Astrocyte (in vitro differentiated cells and primary cell): ENCODE data around the gene ELMO3.

Experiments
- EZH2 ChIP-seq: IDR thresholded peaks from 2 replicates; pipeline ENCODE4 v1.6.1; 2012; ENCODE audit warnings: mild to moderate bottlenecking, low read length, inconsistent platforms; ENCODE audit not compliant: insufficient read depth
- TF ChIP-seq, protein P1 (sequence below): IDR thresholded peaks from 2 replicates; pipeline ENCODE4 v1.5.1; 2011; ENCODE audit warnings: low read depth, mild to moderate bottlenecking, inconsistent platforms, low read length, moderate library complexity; ENCODE audit not compliant: insufficient read depth

DNA sequence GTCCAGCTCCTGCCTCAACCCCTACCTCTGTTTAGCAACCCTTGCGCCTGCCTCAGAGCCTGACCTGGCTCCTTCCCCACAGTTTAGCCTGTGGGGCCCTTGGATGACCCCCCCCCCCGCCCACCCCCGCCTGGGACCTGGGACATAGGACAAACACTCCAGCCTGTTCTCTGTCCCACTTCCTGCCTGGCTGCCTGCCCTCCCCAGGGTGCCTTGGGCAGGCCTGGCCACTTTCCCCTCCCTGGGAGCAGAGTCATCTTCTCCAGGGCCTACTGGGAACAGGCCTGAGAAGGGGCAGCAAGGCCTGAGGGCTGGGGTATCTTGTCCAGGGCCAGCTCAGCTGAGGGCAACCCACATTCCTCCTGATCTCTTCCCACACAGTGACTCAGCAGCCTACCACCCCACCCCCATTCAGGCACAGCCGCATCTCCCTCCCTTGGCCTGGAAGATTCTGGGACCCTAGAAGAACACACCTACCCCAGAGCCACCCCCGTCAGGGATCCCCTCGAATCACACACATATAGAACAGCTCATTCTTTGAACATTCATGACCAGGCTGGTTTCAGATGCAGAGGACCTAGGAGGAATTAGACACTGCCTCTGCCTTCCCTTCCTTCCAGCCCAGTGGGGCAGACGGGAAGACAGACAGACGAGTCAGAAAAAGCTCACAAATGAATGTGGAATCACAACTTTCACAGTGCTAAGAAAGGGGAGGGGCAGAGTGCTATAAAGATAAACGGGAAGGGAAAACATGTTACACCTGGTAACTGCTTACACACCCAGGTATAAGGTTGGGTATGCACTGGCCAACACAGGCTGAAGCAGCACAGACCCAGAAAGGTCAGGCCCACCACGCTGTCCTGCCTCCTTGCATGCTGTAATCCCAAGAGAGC lies 42.3 kb downstream of the ELMO3 start:
- TF ChIP-seq, protein P1, sequence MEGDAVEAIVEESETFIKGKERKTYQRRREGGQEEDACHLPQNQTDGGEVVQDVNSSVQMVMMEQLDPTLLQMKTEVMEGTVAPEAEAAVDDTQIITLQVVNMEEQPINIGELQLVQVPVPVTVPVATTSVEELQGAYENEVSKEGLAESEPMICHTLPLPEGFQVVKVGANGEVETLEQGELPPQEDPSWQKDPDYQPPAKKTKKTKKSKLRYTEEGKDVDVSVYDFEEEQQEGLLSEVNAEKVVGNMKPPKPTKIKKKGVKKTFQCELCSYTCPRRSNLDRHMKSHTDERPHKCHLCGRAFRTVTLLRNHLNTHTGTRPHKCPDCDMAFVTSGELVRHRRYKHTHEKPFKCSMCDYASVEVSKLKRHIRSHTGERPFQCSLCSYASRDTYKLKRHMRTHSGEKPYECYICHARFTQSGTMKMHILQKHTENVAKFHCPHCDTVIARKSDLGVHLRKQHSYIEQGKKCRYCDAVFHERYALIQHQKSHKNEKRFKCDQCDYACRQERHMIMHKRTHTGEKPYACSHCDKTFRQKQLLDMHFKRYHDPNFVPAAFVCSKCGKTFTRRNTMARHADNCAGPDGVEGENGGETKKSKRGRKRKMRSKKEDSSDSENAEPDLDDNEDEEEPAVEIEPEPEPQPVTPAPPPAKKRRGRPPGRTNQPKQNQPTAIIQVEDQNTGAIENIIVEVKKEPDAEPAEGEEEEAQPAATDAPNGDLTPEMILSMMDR, result no peak
- TF ChIP-seq EZH2, result no peak
